Kidney tubule cell (primary cell): ENCODE measurements around the gene PLXNA4.

ENCODE experiments used
- DNase-seq: peaks from one replicate; pipeline ENCODE4 v3.0.0-alpha.2; 2018; ENCODE audit warnings: low spot score

PLXNA4 gene

DNA sequence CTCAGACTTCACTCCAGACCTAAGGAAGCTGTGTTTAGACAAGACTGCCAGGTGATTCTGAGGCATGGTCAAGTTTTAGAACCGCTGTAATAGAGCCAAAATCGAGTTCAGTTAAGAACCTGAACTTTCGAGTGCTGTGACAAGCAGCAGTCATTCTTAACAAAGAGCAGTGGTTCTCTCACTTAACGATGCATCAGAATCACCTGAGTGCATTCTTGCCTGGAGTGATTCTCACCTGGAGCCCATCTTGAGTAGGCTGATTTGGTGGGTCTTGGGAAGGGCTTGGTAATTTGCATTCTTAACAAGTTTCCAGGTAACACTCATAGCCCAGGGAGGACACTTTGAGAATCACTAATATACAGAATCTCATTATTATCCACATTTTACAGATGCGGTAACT is 44.7 kb downstream of the PLXNA4 start:
- DNase-seq, result no peak

DNA sequence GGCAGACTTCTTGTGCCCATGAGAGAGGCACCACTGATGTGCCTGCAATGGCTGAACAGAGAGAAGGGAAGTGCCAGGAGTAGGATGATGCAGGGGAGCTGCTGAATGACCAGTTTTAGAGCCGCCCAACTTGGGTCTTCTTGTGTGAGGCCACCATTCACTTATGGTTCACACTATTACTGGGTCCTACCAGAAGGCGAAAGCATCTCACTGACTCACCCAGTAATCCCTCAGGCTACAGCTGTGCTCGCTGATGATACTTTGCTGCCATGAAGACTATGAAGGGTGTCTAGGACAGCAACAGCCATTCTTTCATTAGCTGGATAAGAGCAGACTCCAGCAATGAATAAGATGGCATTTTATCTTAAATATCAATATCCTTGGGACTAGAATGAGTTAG is 47.6 kb downstream of the PLXNA4 start:
- DNase-seq, result no peak

DNA sequence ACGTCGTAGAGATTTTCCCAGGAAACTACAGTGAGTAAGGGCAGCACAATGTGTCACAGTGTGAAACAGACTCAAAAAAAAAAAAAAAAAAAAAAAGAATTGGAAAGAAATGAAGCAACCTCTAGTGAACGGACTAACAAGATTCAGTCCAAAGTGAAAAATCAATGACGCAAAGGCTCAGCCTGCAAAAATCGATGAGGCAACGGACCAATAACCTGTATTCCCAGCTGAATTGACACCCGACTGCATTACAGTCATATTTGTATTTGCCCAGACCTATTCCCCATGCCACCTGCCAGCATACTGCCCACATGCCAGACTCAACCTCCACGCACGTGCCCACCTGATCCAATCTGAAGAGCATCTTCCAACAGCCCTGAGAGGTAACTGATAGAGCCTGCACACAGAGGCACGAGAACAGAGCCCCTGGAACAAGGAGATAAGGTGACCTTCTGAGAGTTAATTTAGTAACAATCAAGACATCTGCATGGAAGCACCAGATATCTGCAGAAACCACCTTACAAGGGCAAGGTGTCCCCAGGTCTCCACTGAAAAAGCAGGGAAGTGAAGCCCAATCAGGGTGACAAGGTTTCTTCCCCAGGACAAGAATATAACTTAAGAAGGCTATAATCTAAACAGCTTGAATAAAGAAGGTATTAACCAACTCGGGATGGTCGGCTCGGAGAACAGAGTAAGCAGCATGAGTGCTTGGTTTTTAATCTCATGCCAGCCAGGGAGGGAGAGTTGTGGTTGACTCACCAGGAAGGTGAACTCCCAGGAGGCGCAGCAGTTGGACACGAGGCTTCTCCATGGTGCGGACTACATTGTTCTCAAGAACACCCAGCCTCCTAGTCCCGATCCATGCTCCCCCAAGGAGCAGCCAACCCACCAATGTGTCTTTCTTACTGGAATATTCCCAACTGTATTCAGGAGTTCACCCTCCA is 48.5 kb downstream of the PLXNA4 start:
- no peak for DNase-seq

DNA sequence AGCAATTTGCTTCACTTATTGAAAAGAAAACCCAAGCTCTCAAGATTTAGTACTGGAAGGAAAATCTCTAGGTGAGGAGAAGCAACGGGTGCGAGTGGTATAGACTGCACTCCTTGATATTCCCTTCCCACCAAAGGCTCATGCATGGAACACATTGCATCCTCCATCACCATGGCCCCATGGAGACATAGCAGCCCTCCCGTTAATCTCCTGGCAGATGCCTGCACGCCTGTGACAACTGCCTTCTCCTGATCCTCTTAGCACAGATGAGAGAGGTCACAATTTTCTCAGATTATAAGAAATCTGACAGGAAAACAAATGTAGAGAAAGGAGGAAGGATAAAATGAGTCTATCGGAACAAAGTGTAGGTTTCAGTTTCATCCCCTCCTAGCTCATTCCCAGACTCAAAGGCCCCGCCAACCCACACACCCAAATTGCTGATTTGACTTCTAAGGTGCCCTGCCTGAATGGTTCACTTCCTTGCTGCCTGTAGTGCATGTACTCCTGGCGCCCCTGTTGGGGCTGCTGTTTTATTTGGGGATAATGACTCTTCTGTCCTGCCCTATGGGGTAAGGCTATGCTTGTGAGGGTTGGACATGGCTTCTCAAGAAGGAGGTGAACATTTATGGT is 50.0 kb downstream of the PLXNA4 start:
- no peak for DNase-seq

DNA sequence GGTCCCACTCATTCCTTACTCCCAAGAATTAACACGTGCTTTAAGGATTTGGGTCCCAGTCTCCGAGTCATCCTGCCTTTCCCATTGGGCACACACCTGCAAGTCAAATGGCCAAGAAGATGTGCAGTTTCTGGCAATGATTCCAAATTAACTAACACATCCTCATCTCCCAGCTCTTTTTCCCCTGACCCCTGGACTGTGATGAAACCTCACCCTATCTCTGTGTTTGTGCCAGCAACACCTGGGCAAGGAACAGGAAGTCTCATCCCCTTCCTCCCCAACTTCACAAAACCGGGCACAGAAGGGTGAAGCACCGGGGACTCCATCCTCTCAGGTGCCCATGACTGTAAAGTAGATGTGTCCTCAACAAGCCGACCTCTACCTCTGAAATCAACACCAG is 54.8 kb downstream of the PLXNA4 start:
- DNase-seq, result no peak

DNA sequence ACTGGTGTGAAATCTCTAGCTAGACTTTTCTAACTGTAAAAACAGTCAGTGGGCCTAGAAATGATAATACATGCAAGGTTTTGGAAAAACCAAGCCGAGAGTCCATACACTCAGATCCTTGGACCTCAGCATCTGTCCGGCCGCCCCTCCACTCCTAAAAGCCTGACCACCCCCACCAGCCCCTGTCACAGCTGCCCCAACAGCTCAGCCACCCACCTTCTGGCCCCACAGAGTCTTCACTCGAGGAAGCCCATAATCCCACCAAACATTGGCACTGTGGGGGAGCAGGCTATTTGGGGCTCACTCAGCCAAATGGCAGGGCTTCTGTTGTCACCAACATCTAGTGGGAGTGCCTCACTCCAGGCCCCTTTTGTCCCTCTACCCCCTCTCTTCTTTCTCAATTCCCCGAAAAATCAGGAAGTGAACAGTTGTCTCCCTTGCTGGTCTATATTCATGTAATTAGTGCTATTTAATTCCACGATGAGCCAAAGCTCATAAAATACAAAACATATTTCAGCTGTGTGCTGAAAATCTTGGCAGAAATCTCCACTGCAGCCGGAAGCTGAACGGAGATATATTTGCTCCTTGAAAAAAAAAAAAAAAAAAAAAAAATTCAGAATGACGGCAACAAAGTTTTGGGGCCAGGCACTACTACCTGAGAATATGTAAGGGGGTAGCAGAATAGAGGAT is 55.5 kb downstream of the PLXNA4 start:
- no peak for DNase-seq

DNA sequence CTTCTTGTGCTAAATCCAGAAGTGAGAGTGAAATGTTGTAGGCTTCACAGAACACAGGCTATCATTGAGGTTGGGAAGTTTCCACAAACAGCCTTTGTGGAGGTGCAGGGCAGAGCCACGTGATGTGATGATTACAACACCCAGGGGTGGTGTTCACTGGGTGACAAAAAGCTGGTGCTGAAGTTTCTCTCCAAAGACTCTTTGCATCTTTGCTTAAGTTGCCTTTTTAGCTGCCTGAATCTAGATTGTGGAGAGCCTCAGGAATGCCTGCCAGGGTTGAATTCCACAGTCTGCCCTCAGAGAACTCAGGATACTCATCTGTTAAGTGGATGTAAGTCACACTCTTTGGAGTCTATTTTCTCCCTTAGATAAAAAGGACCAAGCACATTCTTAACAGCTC is 56.3 kb downstream of the PLXNA4 start:
- no peak for DNase-seq

DNA sequence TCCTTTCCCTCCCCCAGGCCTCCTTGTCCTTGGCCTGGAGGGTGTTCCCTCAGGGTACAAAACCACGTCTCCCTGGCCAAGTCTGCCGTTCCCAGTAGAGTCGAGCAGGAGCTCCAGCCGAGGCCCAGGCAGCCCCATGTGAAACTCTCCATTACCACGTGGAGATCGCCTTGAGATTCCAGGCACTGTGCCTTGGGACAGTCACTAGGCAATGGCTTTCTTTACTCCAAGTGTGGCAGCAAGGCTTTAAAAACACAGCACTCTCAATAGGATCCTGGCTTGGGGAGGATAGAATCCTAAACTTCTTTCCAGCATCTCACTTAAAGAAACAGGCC is 57.5 kb downstream of the PLXNA4 start:
- no peak for DNase-seq

DNA sequence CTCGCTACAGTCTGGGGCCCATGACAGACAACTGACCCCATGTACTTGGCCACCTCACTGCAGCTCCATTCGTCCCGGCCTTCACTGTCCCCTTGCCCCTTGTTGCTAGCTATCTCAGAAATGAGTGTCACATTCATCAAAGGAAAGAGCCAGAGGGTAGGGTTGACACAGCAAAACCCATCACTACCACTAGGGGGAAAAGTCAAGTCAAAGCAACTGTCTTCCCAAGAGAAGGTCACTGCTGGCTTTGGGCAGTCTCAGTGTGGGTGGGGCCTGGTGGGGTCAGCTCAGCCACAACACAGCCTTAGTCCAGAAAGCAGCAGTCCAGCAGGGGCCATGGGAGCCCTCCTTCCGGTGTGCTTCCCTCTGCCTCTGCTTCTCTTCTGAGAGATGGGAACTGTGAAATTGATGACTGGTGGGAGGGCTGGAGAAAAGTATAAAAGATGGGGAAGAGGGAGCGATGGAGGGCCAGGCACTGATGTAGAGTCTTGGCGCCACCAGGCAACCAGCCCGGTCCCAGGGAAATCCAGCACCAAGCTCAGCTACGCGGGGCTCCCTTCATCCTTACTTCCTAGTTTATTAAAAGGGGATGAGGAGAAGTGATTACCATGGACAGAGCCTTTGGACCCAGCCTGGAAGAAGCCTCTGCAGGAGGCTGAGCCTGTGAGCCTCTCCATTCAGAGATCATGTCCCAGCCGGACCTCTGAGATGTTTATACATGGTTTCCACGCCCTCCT is 58.0 kb downstream of the PLXNA4 start:
- DNase-seq, result peak; percentile 20

DNA sequence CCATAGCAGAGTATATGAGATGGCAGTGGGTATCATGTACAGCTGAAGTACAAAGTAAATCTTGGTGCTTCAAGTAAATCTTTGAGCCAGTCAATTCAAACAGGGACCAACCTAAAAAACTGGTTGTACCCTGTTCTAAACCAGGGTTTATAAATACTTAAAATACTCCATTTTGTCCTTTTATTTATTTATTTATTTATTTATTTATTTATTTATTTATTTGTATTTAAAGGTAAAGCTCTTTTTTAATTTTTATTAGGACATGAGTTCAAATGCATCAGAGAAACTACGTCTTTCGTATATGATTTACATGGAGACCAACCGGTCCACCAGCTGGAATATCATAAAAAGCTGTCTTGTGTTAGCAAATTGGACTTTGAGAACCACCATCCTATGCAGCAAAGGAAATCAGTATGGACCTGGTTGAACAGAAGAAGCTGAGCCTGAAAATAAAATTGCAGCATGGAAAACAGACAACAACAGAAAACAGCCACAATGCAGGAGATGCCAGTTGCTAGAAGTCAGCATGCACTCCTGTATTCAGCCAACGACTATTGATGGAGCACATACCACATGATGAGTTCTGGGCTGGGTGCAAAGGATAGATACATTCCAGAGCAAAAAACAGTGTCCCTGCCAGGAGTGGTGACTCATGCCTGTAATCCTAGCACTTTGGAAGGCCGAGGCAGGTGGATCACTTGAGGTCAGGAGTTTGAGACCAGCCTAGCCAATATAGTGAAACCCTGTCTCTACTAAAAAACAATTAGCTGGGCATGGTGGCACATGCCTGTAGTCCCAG is 60.0 kb downstream of the PLXNA4 start:
- DNase-seq, result peak; percentile 68

DNA sequence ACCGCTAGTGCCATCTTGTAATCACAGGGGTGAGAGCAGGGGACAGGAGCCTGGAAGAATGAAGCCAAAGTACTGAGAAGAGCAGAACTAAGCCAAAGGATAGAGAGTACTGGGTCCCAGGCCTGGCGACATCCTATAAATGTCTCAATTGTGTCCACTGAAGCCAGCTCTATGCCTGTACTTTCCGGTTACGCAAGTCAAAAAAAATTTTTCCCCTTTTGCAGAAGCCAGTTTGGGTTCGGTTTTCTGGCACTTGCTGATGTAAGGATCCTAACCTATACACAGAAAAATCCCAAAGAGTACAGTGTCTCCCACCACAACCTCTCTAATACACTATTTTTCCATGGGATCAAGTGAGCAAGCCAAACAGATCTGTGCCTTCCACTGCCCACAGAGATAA is 61.1 kb downstream of the PLXNA4 start:
- DNase-seq, result no peak

DNA sequence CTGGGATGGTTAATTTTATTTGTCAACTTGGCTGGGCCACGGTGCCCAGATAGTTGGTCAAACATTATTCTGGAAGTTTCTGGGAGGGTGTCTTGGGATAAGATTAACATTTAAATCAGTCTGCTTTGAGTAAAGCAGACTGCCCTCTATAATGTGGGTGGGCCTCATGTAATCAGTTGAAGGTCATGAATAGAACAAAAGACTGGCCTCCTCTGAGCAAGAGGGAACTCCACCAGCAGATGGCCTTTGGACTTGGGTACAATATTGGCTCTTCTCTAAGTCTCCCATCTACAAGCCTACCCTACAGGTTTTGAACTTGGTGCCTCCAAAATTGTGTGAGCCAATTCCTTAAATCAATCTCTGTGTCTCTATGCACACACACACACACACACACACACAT is 61.8 kb downstream of the PLXNA4 start:
- DNase-seq, result no peak

DNA sequence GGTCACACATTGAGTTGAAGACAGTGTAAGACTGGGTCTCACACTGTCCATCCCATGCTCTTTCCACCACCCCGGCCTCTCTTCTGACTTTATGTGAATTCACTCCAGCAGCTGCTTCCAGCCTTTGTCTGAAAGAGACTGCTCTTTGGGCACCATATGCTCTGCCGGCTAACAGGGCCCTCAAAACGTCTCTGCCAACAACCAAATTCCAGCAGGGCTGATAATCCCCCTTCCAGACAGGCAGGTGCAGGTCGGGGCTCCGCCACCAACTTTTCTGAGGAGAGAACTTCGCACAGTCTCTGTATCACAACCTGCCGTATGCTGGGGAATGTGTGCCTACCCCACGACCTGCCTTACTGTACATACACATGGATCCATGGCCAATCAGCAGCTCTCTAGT is 64.3 kb downstream of the PLXNA4 start:
- DNase-seq, result no peak

DNA sequence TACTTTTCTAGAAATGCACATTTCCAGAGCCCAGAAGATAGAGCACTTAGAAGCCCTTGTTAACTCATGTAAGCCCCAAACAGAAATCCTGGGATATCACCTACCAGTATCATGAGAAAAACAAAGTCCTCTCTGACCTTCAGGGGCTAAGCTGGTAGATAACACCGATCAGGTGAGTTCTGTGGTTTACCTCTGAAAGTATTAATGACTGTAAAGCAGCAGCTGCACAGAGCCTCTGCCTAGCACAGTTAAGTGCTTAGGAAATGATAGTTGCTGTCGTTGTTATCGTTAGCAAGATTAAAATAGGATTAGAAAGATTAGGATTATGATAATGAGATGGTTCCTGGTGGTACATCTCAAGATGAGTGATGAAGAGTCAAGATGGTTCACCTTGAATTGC is 64.9 kb downstream of the PLXNA4 start:
- no peak for DNase-seq

DNA sequence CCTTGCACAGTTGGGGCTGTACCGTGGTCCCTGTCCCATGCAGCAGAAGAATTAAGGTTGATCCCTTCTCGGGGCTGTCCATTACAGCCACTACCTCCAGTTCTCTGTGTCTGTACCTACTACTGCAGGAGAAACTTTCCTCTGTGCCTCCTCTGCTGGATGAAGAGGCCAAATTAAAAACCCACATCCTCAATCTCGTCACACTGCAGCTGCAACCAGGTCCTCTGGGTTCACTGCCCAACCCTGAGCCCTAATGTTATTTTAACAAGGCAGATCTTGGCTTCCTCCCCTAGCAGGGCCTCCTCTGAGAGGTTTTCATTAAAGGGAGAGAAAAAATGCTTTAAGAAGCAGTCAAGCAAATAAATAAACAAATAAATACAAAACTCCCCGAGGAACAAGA is 66.6 kb downstream of the PLXNA4 start:
- no peak for DNase-seq

DNA sequence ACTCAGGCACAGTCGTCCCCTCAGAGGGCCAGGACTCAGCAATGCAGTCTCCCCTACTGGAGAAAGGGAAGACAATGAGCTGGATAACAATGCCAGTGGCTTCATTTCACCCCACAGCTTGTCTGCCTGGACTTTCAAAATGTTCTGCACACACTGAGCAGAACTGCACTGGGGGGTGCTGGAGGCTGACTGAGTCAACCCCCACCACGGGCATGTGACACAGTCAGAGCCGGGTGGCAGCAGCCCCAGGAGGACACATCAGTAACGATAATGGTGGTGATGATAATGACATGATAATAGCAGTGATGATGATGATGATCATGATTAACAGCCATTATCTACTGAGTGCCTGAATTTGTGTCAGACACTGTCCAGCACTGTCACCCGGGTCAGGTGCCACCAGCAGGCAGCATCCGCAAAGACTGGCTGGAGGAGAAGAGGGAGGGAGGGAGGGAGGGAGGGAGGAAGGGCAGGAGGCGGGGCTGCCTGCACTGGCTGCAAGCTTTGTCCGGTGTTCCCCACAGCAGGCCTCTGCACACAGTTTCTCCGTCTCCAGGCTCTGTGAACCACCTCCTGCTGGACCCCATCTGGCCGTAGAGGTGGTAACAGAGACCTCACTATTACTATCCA is 67.4 kb downstream of the PLXNA4 start:
- no peak for DNase-seq

DNA sequence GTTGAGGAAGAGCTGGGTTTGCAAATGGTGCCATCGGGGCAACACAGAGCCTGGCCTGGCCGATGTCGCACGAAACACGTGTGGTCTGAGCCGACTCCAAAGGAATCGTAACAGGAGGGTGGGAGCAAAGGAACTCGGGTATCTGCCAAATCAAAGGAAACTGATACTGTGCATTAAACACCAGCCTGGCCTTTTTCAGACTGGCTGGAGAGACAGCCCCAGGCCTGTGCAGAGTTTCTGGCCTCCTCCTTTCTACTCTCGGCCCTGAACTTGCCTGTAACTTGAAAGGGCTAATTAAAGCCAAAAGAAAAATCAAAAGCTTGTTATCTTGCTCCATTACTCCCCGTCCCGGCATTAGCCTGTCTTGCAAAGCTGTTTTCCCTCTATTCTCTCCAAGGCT is 71.4 kb downstream of the PLXNA4 start:
- no peak for DNase-seq

DNA sequence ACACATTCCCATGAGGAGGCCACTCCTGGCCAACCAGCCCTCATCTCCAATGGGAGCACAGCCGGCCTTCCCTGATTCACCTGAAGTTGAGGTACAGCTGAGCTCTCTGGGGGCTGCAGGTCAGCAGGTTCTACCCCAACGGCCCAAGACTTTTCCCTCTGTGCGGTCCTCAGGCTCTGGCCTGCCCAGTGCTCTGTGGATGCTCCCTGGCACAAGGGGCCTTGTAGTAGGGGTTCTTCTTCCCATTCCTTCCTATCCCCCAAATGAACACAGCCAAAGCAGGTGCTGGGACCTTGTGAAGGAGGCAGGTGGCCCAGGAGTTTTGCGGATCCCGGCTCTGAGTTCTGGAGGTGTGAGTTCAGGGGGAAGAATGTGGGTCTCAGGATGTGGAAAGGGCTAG is 72.2 kb downstream of the PLXNA4 start:
- no peak for DNase-seq

DNA sequence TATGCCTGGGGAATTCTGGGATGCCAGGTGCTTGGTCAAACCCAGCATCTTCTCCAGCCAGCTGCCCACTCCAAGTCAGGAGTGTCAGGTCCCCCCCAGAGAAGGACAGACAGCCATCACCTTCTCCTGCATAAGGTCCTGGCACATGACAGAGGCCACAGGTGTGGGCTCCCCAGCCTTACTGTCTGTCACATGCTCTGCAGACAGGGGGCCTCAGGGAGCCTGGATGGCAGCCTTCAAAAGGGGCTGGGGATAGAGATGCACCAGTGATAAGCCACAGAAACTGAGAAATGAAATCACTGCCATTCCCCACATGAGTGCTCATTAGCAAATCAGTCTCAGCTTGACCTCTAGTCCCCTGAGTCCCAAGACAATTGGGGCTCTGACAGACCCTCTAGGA is 72.9 kb downstream of the PLXNA4 start:
- no peak for DNase-seq

DNA sequence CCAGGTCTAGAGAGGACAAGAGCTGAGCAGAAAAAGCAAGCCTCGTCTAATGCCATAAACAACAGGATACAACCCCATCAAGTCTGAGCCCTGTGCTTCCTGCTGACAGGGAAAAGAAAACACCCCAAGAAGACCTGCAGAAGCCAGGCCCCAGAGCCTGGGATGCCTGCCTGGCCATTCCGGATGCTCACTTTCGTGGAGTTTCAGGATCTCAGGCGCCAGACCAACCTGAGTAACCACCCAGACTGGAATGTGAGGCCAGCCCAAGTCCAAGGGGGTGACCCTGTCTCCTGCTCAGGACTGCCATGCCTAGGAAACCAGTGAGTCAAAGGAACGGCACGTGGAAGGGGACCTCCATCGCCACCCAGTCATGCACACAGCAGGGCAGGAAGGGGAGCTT is 74.3 kb downstream of the PLXNA4 start:
- peak; percentile 19 for DNase-seq
